HuH-7 (cell line): ENCODE measurements around the gene CEP20.

Source experiments
- DNase-seq: peaks from one replicate; pipeline ENCODE4 v3.0.0; 2011; ENCODE audit warnings: low spot score

The CEP20 gene

GRCh38 chr16:15897834-15898254, 9.4 kb upstream of the CEP20 start:
- no peak for DNase-seq

DNA sequence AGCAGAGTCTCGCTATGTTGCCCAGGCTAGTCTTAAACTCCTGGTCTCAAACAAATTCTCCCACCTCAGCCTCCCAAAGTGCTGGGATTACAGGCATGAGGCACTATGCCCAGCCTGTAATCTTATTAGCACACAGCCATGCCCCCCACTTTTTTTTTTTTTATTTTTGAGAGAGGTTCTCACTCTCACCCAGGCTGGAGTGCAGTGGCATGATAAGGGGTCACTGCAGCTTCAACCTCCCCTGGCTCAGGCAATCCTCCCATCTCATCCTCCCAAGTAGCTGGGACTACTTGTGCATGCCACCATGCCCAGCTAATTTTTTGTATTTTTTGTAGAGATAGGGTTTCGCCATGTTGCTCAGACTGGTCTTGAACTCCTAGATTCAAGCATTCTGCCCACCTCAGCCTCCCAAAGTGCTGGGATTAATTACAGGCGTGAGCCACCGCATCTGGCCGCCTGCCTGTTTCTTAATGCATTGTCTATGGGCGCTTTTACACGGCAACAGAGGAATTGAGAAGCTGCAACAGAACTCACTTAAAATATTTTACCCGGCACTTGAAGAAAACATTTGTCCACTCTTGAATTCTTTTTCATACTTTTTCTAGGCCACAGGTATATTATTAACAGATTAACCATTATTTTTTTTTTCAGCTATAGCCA, 8.8 kb upstream of the CEP20 start:
- DNase-seq, result no peak

GRCh38 chr16:15894571-15895374, 6.4 kb upstream of the CEP20 start:
- DNase-seq, result no peak

- DNase-seq, result no peak
Observed at GRCh38 chr16:15891508-15891907, 3.1 kb upstream of the CEP20 start.

DNA sequence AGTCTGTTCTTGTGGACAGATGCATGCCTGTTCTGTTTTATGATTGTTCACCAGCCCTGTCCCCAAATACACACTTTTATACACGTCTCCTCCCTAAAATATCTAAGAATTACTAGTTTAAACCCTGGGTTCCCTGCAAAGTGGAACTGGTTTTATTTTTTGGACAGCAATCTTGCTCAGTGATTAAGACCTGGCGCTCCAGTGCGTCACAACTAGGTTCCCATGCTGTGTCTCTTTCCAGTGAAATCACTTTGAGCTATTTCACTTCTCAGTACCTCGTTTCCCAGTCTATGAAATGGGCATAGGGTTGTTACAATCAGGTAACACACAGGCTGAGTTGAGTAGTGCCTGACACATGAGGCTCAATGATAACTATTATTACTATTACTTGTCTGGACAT, 1.1 kb downstream of the CEP20 start:
- no peak for DNase-seq

DNA sequence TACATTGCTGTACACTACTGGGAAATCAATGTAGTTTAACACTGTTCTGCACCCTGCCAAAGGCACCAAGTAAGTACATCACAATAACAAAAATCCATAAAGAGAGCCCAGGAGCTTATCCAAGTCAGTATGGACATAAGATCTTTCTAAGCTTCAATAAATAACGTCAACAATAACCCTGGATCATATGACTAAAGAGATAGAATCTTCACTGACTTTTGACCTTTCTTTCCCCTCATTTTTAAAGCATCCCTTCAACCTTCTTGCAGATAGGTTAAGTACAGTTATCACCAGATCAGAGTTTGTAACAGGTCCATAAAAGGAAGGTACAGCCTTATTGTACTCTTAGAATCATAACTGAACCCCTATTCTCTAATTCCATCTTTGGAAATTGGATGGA, 2.3 kb downstream of the CEP20 start:
- DNase-seq, result no peak

GRCh38 chr16:15885560-15886001, 2.8 kb downstream of the CEP20 start:
- no peak for DNase-seq

GRCh38 chr16:15882563-15882962, 5.8 kb downstream of the CEP20 start:
- no peak for DNase-seq

DNA sequence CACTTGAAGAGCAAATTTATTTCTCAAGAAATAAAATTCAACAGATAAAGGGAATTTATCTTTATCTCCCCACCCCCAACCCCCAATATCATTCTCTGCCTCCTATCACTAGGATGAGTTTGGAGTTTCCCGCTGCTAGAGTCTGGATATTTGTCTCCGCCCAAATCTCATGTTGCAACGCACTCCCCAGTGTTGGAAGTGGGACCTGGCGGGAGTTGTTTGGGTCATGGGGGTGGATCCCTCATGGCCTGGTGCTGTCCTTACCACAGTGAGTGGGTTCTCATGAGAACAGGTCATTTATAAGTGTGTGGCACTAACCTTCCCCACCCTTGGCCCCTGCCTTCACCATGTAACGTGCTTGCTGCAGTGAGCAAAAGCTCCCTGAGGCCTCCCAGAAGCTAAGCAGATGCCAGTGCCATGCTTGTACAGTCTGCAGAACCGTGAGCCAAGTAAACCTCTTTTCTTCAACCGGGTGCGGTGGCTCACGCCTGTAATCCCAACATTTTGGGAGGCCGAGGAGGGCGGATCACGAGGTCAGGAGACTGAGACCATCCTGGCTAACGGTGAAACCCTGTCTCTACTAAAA, 6.5 kb downstream of the CEP20 start:
- no peak for DNase-seq

DNA sequence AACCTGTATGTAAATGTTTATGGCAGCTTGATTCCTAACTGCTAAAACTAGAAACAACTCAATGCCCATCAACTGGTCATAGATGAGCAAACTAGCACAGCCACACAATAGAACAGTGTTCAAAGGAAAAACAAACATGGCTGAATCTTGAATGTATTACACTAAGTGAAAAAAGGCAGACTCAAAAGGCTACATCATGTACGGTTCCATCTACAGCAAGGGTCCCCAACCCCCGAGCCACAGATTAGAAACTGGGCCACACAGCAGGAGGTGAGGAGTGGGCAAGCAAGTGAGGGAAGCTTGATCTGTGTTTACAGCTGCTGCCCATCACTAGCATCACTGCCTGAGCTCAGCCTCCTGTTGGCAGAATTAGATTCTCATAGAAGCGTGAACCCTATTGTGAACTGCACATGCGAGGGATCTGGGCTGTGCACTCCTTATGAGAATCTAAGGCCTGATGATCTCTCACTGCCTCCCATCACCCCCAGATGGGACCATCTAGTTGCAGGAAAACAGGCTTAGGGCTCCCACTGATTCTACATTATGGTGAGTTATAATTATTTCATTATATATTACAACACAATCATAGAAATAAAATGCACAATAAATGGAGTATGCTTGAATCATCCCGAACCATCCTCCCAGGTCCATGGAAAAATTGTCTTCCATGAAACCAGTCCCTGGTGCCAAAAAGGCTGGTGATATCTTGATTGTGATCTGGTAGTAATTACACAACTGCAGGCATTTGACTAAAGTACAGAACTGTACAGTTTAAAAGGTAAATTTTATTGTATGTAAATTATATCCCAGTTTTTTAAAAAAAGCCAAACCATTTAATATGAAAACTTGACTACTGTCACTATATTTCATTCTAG, 7.7 kb downstream of the CEP20 start:
- no peak for DNase-seq

- no peak for DNase-seq
Observed at GRCh38 chr16:15879255-15879811, 9.1 kb downstream of the CEP20 start.

DNA sequence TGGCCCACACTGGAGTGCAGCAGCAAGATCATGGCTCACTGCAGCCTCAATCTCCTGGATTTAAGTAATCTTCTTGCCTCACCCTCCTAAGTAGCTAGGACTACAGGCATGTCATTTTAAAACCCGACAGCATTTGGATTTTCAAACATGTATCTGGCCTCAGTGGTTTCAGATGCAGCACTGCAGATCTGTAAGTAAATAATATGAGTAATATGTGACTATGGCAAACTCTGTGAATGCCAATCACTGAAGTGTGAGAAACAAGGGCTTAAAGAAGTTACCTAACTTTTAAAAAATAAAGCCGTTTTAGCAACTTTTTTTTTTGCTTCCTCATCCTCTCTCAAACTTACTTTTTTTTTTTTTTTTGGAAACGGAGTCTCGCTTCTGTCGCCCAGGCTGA, 11.9 kb downstream of the CEP20 start:
- DNase-seq, result no peak

DNA sequence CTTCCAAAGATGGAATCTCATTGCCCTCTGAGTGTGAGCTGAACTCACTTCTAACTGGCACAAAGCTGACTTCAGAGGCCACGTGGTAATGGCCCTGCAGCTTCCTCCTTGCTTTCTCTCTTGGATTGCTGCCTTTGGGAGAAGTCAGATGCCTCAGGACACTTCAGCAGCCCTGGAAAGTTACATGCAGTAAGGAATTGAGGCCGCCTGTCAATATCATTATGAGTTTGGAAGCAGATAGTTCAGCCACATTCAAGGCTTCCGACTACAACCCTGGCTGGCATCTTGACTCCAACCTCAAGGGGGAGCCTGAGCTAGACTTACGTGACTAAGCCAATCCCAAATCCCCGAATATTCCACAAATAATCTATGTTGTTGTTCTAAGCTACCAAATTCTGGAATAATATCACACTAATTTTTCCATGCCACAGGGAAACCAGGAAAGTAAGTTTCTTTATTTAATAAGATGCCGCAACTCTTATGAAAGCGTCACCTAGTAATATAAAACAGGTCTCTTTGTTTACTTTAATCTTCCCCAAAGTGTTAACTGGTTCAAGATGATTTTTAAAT, 13.6 kb downstream of the CEP20 start:
- DNase-seq, result peak; percentile 49

DNA sequence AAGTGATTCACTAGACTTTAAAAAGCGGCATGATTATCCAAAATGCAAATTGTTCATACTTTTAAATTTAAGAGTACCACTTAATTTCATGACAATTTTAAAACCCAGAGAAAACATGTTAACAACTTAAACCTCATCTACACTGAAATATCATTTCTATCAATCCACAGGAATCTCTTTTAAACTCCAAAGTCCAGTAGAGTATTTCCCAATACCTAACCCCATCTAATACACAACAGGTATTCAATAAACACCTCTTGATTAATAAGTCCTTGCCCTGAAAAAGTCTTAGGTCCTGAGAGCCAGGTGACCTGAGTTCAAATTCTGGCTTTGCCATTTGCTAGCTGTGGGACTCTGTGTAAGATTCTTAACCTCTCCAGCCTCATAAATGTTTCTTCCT, 14.7 kb downstream of the CEP20 start:
- no peak for DNase-seq

DNA sequence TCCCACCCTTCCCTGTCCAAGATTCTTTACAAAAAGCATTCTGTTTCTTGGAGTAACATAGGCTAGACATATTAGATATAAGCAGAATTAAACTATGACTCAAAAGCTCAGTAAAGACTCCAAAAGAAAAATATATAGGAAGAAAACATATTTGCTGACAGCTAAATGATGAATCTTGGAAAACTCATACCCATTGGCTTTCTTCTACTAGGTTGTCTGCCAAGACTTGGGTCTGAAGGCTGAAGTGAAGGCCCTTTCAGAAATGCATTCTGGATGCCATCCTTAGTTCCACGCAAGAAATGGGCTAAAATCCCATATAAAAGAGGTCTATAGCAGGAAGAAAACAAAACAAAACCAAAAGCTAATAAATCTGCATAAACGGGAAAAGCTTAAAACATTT, 15.1 kb downstream of the CEP20 start:
- no peak for DNase-seq

DNA sequence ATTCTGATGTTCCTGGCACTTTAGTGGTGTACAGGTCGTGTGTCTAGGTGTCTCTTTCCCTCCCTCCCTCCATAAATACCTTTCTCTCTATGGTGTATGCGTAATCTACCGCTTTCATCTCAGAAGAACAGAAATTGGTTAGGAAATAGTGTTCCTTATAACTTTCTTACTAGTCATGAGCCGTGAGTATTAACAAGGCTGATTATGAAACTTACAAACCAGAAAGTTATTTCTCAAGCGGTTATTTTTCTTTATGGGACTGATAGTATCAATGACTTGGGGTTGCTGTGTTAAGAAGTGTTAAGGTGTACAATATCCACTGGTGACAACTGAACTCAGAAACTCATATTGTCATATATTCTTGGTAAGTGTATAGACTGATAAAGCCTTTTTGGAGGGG, 18.4 kb downstream of the CEP20 start:
- DNase-seq, result no peak

DNA sequence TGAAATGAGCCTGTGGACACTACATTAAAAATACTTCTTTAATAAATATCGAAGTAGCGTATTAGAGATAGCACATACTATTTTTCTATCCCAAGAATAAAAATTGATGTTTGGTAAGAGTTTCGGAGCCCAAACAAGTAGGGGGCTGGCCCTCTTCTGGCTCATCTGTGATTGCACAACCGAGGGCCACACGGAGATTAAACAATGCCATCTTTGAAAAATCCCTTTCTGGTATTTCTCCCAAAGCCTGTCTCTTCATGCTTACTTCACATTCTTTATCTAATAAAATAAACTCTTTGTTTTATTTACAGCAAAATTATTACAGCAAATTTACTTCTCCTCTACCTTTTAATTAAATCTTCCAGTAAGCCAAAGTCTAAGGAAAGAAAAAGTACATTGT, 22.0 kb downstream of the CEP20 start:
- DNase-seq, result no peak

DNA sequence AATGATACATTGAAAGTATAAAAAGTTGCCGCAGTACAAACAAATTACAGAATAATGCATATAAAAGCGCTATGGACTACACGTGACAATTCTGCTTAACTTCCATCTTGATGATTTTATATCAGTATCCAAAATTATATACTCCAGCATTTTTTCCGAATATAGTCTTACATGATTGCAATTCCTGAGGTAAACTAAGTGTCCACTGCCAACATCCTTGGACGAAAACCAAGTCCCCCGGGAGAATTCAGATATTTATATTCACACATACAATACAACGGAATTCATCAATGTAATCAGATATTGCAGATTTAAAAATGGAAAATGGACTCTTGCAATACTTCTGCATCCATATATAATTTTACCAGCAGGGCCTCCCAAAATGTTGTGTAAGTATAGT, 22.7 kb downstream of the CEP20 start:
- DNase-seq, result no peak

- DNase-seq, result no peak
Observed at GRCh38 chr16:15864939-15865338, 23.5 kb downstream of the CEP20 start.

- no peak for DNase-seq
Observed at GRCh38 chr16:15861996-15862395, 26.4 kb downstream of the CEP20 start.

GRCh38 chr16:15858921-15859668, 29.3 kb downstream of the CEP20 start:
- DNase-seq, result no peak
